Fibroblast of the aortic adventitia (primary cell): Measurements from ENCODE around the gene AURKAIP1. TPM values are rescaled to one million over a fixed set of nuclear protein-coding genes. Genes with fewer than 3 reads are reported as not detected.
A peak's percentile ranks its signal among the peaks of the same experiment; 100 is the strongest.

Experiments
- DNase-seq: peaks from one replicate; pipeline ENCODE4 v3.0.0-alpha.2; 2010; ENCODE audit warnings: low read depth
- H3K4me3 ChIP-seq: 2 replicates; pipeline ENCODE4 v1.5.1; 2011; ENCODE audit warnings: low read depth, mild to moderate bottlenecking, control low read depth, low read length, moderate library complexity
- total RNA-seq: library from RNA; depleted of rRNA; stranded (reverse); fragments of >200 nt; gene quantifications from 2 replicates; pipeline ENCODE4 v1.2.3, GENCODE V29; 2012; ENCODE audit warnings: low replicate concordance
- TF ChIP-seq, protein P1 (sequence below): IDR thresholded peaks from 2 replicates; pipeline ENCODE4 v1.5.1; 2011; ENCODE audit warnings: mild to moderate bottlenecking, low read length, control low read depth, inconsistent platforms; ENCODE audit not compliant: insufficient read depth

AURKAIP1 gene
- total RNA-seq, 1 donor: 71.1 TPM

DNA sequence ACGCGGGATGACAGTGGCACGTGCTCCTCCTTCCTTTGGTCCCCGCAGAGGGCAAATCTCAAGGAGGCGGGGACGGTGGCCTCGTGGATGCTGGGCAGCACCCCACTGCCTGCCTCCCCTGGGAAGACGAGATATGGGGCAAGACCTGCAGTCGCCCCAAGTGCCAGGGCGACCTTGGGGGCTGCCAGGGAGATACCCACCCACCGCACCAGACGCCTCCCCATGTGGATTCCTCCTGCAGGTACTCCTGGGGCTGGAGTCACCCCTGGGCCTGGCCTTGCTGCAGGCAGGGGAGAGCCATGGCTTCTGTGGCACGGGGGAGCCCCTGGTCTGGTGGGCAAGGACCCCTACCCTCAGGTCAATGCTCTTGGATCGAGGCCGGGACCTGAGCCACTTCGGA is 5.9 kb upstream of the AURKAIP1 start:
- no peak overlapping the region for H3K4me3 ChIP-seq
- TF ChIP-seq, protein P1, sequence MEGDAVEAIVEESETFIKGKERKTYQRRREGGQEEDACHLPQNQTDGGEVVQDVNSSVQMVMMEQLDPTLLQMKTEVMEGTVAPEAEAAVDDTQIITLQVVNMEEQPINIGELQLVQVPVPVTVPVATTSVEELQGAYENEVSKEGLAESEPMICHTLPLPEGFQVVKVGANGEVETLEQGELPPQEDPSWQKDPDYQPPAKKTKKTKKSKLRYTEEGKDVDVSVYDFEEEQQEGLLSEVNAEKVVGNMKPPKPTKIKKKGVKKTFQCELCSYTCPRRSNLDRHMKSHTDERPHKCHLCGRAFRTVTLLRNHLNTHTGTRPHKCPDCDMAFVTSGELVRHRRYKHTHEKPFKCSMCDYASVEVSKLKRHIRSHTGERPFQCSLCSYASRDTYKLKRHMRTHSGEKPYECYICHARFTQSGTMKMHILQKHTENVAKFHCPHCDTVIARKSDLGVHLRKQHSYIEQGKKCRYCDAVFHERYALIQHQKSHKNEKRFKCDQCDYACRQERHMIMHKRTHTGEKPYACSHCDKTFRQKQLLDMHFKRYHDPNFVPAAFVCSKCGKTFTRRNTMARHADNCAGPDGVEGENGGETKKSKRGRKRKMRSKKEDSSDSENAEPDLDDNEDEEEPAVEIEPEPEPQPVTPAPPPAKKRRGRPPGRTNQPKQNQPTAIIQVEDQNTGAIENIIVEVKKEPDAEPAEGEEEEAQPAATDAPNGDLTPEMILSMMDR: no peak
- DNase-seq: no peak

DNA sequence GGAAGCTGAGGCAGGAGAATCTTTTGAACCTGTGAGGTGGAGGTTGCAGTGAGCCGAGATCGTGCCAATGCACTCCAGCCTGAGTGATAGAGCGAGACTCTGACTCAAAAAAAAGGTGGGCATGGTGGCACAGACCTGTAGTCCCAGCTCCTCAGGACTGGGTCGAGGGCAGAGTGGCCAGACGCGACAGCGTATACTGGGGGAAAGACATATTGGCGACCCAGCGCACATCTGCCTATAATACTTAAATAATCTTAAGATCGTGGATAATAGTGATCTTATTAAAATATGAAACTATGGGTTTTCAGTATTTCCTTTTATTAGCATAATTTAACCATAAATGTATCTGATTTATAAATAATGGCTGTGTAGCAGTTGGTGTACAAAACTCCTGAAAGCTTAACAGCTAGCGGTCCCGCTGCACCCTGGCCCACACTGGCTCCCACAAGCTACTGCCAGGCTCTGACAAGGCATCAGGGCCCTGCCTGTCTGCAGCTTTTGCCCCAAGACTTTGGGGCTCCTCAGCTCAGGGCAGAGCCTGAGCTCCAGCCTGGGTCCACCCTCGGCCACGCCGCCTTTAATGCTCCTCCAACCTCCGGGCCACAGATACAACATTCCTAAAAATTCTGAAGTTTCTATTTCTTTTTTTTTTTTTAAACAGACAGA is 2.7 kb upstream of the AURKAIP1 start:
- no peak overlapping the region for H3K4me3 ChIP-seq
- TF ChIP-seq, protein P1: no peak
- no peak for DNase-seq

DNA sequence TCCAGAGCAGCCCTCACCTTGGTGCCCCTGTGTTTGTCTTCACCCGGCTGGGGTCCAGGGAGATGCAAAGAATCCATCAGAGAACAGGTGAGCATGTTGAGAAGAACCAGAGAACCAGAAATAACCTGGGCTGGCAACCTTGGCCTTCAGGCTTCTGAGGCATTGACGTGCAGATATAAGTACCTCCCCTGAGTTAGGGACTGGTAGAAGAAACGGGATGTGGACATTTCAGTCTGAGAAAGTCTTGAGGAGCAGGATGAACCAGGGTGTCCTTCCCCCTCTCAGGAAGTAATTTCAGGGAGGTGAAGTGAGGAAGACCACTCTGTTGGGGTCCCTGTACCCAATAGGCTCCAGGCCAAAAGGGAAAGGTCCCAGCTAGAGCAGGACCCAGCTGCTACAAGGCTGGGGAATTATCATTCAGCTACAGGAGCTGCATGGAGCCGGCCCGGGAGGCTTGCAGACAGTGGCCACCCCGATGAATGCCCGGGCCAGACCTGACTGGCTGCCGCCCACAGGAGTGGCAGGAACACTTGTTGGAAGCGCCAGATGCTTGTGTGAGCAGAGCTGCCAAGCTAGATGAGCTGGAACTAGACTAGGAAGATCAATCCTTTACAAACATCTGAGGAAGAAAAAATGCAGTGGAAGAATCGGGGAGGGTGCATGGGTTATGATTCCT is 1.7 kb upstream of the AURKAIP1 start:
- TF ChIP-seq, protein P1: no peak
- no peak overlapping the region for H3K4me3 ChIP-seq
- DNase-seq: no peak

DNA sequence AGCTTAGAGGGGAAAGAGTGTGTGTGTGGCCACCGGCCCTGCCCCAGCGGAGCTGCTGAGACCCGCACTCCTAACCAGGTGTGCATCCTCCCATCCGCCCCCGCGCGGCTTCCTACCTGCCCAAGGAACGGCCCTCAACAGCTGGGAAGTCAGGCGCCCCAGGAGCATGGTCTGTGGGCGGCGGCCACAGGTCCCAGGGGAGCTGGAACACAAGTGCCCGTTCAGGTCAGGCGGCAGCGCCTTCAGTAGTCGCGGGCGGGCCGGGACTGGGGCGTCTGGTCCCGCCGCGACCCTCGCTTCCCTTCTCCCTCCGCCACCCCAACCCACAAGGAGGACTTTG is 448 bp downstream of the AURKAIP1 start:
- peak overlapping the region; percentile 90 for H3K4me3 ChIP-seq
- TF ChIP-seq, protein P1: no peak
- DNase-seq: no peak

DNA sequence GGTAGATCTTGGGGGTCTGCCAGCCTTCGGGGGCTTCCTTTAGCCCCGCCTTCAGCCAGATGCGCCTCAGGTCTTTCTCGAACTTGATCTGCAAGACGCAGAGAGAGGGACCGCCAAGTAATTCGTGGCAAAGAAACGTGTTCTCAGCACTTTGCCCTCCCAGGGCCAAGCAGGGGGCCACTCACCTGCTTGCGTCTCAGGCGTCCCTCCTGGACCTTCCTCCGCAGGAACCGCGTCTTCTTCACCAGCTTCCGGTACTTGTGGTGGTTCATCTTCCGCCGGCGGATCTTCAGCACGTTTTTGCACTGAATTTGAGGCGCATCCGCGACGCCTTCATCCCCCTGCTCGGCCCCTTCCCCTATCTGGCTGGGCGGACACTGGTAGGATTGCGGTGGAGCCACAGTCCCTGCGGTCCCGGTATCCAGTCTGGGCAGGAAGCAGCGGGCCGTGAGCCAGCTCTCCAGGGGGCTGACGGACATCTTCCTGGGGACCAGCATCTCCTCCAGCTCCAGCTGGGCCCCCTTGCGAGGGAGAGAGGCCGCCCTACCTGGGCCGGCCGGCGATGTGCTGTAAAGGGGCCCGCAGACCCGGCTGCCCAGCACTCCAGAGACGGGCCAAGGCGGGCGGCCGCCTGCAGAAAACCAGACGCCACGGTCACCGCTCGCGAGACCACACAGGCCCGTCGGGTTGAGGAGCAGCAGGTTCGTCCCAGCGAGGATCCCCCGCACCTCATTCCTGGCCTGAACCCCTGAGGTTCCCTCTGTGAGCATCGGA is 1.0 kb downstream of the AURKAIP1 start:
- DNase-seq: no peak
- H3K4me3 ChIP-seq: peak overlapping the region; percentile 90
- TF ChIP-seq, protein P1: no peak

DNA sequence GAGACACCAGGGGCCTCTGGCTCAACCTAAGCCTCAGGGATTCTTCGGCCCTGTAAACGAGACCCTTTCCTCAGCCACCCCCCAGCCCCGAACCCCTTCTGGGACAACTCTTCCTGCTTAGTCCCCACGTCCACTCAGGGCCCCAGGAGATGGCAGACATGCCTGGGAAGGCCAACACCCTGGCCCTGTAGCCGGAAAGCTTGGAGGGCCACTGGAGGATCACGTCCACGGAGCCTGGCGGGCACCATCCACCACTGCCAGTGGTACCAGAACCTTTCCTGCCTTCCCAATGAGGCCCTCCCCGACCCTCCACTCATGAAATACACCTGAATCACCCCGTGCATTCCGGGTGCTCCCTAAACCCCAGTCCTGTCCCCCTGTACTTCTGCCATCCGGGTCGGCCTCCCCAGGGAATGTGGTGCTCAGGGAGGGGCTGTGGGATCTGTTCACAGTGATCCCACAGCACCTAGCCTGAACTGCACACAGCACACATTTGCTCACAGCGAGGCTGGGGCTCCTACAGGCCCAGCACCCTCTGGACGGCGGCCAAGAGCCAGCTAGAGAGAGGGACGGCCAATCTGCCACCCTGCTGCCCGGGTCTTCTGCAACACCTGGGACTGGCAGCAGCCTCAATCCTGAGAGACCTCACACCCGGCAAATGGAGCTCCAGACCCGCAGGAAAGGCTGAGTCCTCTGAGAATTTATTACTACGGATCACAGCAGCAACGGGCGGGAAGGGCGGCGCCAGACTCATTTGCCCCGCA is 1.8 kb downstream of the AURKAIP1 start:
- TF ChIP-seq, protein P1: no peak
- no peak for DNase-seq
- H3K4me3 ChIP-seq: peak overlapping the region; percentile 90
